Activated T-cell treated with anti-CD3 and anti-CD28 coated beads for 1 hour (primary cell): ENCODE results near the gene LRIF1.
"Not testable (repeated sequence)": the region's sequence is repeated elsewhere in the genome, so short reads cannot be mapped to it uniquely, and the experiment has no call there.

Experiments used
- DNase-seq: peaks from one replicate; pipeline ENCODE4 v3.0.0-alpha.2; 2020; ENCODE audit warnings: low read depth

The LRIF1 gene

GRCh38 chr1:110948038-110948810, 15.5 kb downstream of the LRIF1 start:
- no peak for DNase-seq

- DNase-seq, result no peak
Measured at GRCh38 chr1:110945626-110946025, 18.1 kb downstream of the LRIF1 start.

- no peak for DNase-seq
Measured at GRCh38 chr1:110944806-110945205, 18.9 kb downstream of the LRIF1 start.

GRCh38 chr1:110936567-110936966, 27.2 kb downstream of the LRIF1 start:
- DNase-seq, result no peak

GRCh38 chr1:110931097-110931496, 32.6 kb downstream of the LRIF1 start:
- DNase-seq, result not testable (repeated sequence)

- DNase-seq, result no peak
Measured at GRCh38 chr1:110928904-110929303, 34.8 kb downstream of the LRIF1 start.

- no peak for DNase-seq
Measured at GRCh38 chr1:110928191-110928590, 35.5 kb downstream of the LRIF1 start.

- DNase-seq, result no peak
Measured at GRCh38 chr1:110927484-110928075, 36.1 kb downstream of the LRIF1 start.

GRCh38 chr1:110921953-110922352, 41.8 kb downstream of the LRIF1 start:
- DNase-seq, result no peak

GRCh38 chr1:110918016-110918415, 45.7 kb downstream of the LRIF1 start:
- DNase-seq, result no peak

GRCh38 chr1:110916669-110917306, 46.9 kb downstream of the LRIF1 start:
- DNase-seq, result no peak

GRCh38 chr1:110916274-110916668, 47.5 kb downstream of the LRIF1 start:
- DNase-seq, result no peak

GRCh38 chr1:110915804-110916203, 47.9 kb downstream of the LRIF1 start:
- no peak for DNase-seq

GRCh38 chr1:110914676-110915075, 49.0 kb downstream of the LRIF1 start:
- no peak for DNase-seq

- DNase-seq, result no peak
Measured at GRCh38 chr1:110912784-110913183, 50.9 kb downstream of the LRIF1 start.

GRCh38 chr1:110903853-110904500, 59.7 kb downstream of the LRIF1 start:
- DNase-seq, result no peak

GRCh38 chr1:110902820-110903463, 60.8 kb downstream of the LRIF1 start:
- no peak for DNase-seq

- no peak for DNase-seq
Measured at GRCh38 chr1:110899458-110899843, 64.3 kb downstream of the LRIF1 start.

GRCh38 chr1:110898734-110899457, 64.8 kb downstream of the LRIF1 start:
- DNase-seq, result no peak

- no peak for DNase-seq
Measured at GRCh38 chr1:110897681-110898080, 66.0 kb downstream of the LRIF1 start.
